BE2C (cell line): ENCODE data around the gene EDN3.

Source experiments
- DNase-seq: peaks from one replicate; pipeline ENCODE4 v3.0.0-alpha.2; 2020
- H3K27me3 ChIP-seq: fragments of 250-450 bp; sonication (Bioruptor Pico); 2 replicates; pipeline ENCODE4 v1.5.1; 2020; ENCODE audit warnings: mild to moderate bottlenecking
- H3K36me3 ChIP-seq: fragments of 250-450 bp; sonication (Bioruptor Pico); 2 replicates; pipeline ENCODE4 v1.5.1; 2020; ENCODE audit warnings: mild to moderate bottlenecking
- H3K4me1 ChIP-seq: fragments of 250-450 bp; sonication (Bioruptor Pico); 2 replicates; pipeline ENCODE4 v1.5.1; 2020
- H3K4me3 ChIP-seq: 2 replicates; pipeline ENCODE4 v1.5.1; 2011; ENCODE audit warnings: low read depth, low read length
- H3K9me3 ChIP-seq: fragments of 250-450 bp; sonication (Bioruptor Pico); 2 replicates; pipeline ENCODE4 v1.5.1; 2020
- CTCF ChIP-seq: IDR thresholded peaks from 2 replicates; pipeline ENCODE4 v1.5.1; 2012; ENCODE audit warnings: mild to moderate bottlenecking, low read depth, low read length

The EDN3 gene

GRCh38 chr20:59284470-59284869, 15.9 kb upstream of the EDN3 start:
- Histone ChIP-seq H3K36me3 (no peaks in the 10 kb centered on the region), H3K9me3 (no peaks in the 10 kb centered on the region), H3K27me3 (peaks cover 5% of the 10 kb centered on the region; the same call in 1 of the 2 replicates), H3K4me3 (no peak overlapping the region), H3K4me1 (no peaks in the 10 kb centered on the region)
- DNase-seq, result no peak
- no peak for TF ChIP-seq CTCF

GRCh38 chr20:59289994-59290393, 10.4 kb upstream of the EDN3 start:
- no peak overlapping the region for H3K4me3 ChIP-seq
- peaks cover 3% of the 10 kb centered on the region; the same call in 1 of the 2 replicates for H3K27me3 ChIP-seq
- H3K9me3 ChIP-seq, result no peaks in the 10 kb centered on the region
- no peaks in the 10 kb centered on the region for H3K36me3 ChIP-seq
- H3K4me1 ChIP-seq, result no peaks in the 10 kb centered on the region
- no peak for DNase-seq
- TF ChIP-seq CTCF, result no peak

- no peaks in the 10 kb centered on the region for H3K36me3 ChIP-seq
- no peaks in the 10 kb centered on the region for H3K9me3 ChIP-seq
- H3K27me3 ChIP-seq, result peaks cover 14% of the 10 kb centered on the region; the same call in 1 of the 2 replicates
- no peak for TF ChIP-seq CTCF
- H3K4me1 ChIP-seq, result no peaks in the 10 kb centered on the region
- no peak for DNase-seq
- no peak overlapping the region for H3K4me3 ChIP-seq
Observed at GRCh38 chr20:59291740-59292383, 8.5 kb upstream of the EDN3 start.

GRCh38 chr20:59295531-59295930, 4.9 kb upstream of the EDN3 start:
- no peak for TF ChIP-seq CTCF
- Histone ChIP-seq H3K4me1 (no peaks in the 10 kb centered on the region), H3K9me3 (no peaks in the 10 kb centered on the region), H3K27me3 (peaks cover 39% of the 10 kb centered on the region), H3K4me3 (no peak overlapping the region), H3K36me3 (no peaks in the 10 kb centered on the region)
- no peak for DNase-seq

GRCh38 chr20:59297686-59298085, 2.7 kb upstream of the EDN3 start:
- H3K36me3 ChIP-seq, result no peaks in the 10 kb centered on the region
- peaks cover 58% of the 10 kb centered on the region for H3K27me3 ChIP-seq
- DNase-seq, result no peak
- H3K4me1 ChIP-seq, result no peaks in the 10 kb centered on the region
- H3K9me3 ChIP-seq, result no peaks in the 10 kb centered on the region
- no peak for TF ChIP-seq CTCF
- no peak overlapping the region for H3K4me3 ChIP-seq

- no peak for TF ChIP-seq CTCF
- H3K27me3 ChIP-seq, result peaks cover 72% of the 10 kb centered on the region
- no peaks in the 10 kb centered on the region for H3K4me1 ChIP-seq
- no peaks in the 10 kb centered on the region for H3K9me3 ChIP-seq
- no peaks in the 10 kb centered on the region for H3K36me3 ChIP-seq
- H3K4me3 ChIP-seq, result no peak overlapping the region
- no peak for DNase-seq
Observed at GRCh38 chr20:59299945-59300332, 472 bp upstream of the EDN3 start.
